ENCODE data around the gene SOX12.

The SOX12 gene

DNA sequence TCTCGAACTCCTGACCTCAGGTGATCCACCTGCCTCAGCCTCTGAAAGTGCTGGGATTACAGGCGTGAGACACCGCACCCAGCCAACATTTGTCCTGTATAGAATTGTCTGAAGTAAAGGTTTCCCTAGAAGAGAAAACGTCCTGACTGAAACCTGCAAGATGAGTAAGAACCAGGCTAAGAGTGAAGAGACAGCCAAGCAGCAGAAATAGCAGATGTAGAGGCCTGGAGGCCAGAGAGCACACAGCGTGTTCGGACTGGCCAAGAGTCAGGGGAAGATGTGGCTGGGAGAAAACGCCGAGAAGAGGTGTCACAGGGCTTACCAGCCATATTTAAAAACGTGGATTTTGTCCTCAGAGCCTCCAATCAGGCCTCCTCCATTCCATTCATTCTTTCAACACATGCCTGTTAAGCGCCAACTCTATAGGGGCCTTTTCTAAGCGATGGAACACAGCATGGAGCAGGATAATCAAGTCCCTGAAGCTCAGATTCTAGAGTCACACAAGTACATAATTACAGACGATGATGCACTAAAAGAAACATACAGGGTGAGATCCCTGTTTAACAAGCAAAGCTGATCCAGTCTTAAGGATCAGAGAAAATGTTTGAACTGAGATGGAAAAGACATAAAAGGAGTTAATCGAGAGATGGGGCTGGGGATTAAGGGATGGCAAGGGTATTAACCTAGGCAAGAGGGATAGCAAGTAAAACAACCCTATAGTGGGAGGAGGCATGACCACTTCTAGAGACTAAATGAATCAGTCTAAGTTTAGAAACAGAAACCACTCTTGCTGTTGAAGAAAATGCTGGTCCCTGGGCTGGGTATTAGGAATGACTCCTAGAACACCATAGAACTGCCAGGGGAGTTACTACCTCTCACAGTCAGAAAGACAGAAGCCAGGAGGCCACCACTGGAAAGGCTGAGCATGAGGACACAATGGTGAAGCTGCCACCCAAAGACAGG is 23.2 kb upstream of the SOX12 start:
- no peak for DNase-seq

DNA sequence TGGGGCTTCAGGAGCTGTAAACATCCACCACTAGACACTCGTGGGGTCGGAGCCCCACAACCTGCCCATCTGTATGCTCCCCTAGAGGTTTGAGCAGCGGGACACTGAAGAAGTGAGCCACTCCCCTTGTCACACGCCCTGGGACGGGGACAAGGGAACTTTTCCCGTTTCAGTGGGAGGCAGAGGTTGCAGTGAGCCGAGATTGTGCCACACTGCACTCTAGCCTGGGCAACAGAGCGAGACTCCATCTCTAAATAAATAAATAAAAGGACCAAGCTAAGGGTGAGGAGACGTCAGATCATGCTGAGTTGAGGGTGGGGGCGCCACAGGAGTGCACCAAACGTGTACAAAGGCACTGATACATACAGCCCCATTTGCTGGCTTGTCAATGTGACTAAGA is 19.6 kb upstream of the SOX12 start:
- DNase-seq, result no peak

GRCh38 chr20:308427-309038 is 16.8 kb upstream of the SOX12 start:
- DNase-seq, result no peak

- DNase-seq, result no peak
Observed at GRCh38 chr20:309306-309840, 16.0 kb upstream of the SOX12 start.

GRCh38 chr20:309841-310644 is 15.3 kb upstream of the SOX12 start:
- peak; percentile 31 to 50 for DNase-seq

- no peak for DNase-seq
Observed at GRCh38 chr20:310645-311044, 14.7 kb upstream of the SOX12 start.

GRCh38 chr20:311609-312008 is 13.7 kb upstream of the SOX12 start:
- DNase-seq, result no peak

DNA sequence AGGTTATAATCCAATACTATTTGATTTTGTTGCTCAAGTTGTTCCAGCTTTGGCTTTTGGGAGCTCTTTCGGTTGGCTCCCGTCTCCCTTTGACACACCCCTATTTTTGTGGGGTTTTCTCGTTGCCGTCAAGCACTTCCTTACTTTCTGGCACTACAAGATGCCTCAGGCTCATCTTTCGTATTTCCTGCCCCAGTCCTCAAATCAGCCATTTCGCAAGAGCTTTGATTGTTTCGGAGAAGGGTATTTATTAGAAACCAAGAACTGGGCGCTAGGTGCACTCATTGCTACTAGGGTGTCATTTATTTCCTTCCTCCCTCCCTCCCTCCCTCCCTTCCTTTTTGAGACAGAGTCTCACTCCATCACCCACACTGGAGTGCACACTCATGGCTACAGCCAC is 13.3 kb upstream of the SOX12 start:
- DNase-seq, result no peak

DNA sequence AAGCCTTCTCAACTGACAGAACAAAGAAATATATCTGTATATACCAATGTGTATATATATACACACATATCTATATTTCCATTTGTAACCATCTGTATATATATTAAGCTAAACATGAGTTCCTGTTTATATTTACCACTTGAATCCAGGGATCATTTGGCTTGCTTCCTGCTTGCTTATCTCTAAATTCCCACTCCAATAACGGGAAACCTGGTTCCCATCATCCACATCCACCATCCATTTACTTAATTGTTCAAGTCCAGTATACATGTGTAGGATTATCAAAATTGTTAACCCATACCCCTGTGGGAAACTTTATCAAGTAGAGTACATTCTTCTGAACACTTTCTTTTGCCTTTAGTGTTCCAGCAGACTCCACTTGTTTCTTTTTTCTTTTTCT is 12.5 kb upstream of the SOX12 start:
- no peak for DNase-seq

DNA sequence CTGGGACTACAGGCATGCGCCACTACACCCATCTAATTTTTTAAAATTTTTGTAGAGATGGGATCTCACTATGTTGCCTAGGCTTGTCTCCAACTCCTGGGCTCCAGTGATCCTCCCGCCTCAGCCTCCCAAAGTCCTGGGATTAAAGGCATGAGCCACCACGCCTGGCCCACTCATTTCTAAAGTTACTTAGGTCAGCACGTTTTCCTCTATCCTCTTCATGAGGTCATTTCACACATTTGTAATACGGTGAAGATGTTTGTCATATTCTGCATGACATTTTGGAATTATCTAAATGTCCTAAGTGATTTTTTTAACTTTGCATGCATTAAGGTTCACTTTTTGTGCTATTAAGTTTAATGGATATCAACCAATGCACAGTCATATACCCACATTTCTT is 11.9 kb upstream of the SOX12 start:
- DNase-seq, result no peak

- DNase-seq, result no peak
Observed at GRCh38 chr20:313948-314347, 11.4 kb upstream of the SOX12 start.

- no peak for DNase-seq
Observed at GRCh38 chr20:316316-317068, 8.9 kb upstream of the SOX12 start.

DNA sequence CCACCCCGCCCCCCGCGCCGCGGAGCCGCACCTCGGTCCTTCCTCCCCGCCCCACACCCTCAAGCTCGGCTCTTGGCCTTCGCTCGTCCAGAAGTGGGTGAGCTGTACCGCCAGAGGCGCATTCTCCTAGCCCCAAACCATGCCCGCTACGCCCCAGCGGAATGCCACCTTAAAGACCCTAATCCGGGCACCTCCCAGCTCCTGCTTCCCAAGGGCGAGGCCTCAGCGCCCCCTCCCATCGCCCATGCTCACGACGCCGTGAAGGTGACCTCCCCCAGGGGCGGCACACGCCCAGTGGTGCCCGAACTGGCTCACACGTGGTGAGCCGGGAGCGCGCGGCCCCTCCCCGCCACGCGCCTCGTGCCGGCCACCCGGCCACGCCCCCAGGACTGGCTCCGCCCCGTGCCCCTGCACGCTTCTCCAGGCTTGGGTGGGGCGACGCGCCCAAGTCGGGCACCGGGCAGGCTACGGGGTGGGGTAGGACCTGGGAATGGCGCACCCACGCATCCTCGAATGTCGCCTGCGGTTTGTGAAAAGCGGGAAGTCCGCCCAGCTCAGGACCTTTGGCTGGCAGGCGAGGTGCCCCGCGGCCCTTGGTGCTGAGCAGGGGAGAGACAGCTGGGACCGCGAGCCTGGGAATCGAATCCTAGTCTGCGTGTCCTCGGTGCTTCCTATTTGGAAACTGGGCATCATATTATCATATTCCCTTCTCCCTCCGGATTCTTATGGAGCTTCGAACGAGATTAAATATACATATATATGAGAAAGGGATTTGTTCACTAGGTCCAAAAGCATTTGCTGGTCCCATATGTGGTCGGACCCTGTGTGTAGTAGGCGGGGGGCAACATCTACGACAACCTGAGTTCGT is 941 bp upstream of the SOX12 start:
- peak; percentile 89 to 90 for DNase-seq

- peak; percentile 48 to 50 for DNase-seq
Observed at GRCh38 chr20:325889-326644, 715 bp downstream of the SOX12 start.

DNA sequence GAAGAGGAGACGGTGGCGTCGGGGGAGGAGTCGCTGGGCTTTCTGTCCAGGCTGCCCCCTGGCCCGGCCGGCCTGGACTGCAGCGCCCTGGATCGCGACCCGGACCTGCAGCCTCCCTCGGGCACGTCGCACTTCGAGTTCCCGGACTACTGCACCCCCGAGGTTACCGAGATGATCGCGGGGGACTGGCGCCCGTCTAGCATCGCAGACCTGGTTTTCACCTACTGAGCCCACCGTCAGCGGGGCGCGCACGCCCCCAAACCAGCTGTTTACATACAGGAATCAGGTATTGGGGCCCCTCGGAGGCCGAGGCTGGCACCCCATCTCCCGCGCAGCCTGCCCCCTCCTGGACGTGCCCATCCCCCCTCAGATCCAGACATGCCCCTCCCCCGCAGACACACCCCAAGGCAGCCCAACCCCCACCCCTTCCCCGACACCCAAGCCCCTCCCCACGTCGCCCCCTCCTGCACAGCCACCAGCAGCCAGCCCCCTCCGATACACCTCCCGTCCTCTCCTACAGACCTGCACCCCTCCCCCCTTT is 1.4 kb downstream of the SOX12 start:
- peak in 1 of 2 experiments; percentile 23 for DNase-seq

GRCh38 chr20:327186-328026 is 2.1 kb downstream of the SOX12 start:
- peak; percentile 88 to 93 for DNase-seq

DNA sequence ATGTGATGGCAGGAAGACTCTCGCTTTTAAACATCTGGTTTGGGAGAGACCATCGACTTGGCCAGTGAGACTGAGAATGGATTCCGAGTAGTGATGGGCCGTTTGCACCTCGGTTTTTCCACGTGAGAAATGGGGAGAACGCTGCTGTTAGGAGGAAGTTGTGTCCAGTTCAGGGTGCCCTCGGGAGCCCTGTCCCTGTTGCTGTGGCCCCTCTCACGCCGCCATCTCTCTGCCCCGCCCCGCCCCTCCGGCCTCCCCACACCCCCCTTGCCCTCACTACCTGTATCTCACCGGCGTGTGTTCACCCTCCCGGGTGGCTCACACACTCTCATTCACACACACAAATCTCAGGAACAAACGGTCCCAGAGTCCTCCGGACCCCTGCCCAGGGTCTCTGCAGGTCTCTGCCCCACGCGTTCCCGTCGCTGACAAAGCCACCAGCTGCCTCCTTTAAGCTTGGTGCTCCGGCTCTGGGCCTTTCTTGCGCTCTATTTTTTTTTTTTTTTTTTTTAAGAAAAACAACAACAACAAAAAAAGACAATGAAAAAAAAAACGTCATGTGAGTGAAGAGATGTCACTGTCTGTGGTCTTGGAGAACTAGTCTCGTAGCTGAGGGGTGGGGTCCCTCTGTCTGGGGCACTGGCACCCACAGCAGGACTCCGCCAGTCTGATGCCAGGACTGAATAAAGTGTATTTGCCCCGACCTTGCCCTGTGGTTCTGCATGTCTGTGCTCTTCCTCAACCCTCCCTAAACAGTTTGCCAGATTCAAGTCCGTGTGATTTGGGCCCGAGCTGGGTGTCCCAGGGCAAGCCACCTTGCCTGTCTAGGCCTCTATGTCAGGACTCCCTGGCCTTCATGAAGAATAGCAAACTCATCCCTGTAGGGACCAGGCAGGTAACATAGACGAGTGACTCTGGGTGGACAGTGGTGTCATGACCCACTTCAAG is 2.9 kb downstream of the SOX12 start:
- DNase-seq, result no peak

Measured in NCI-H2081 (cell line).